GM12891 (cell line): ENCODE results near the gene KCNIP4.

ENCODE experiments used
- DNase-seq: peaks from one replicate; pipeline ENCODE4 v3.0.0; 2011; ENCODE audit warnings: low spot score; ENCODE audit not compliant: insufficient read length
- FAIRE-seq: peaks from 2 replicates; lab custom pipeline; 2011; peaks lifted over from hg19 to GRCh38; lab: Jason Lieb, UNC
- PAX5 ChIP-seq: IDR thresholded peaks from 2 replicates; pipeline ENCODE4 v1.6.1; 2011; ENCODE audit warnings: low read length, moderate library complexity, mild to moderate bottlenecking; ENCODE audit not compliant: insufficient read depth, severe bottlenecking
- POLR2A ChIP-seq: IDR thresholded peaks from 2 replicates; pipeline ENCODE4 v1.6.1; 2011; ENCODE audit warnings: low read depth, low read length, control low read depth
- POLR2AphosphoS5 ChIP-seq: IDR thresholded peaks from 2 replicates; pipeline ENCODE4 v1.6.1; 2011; ENCODE audit warnings: low read depth, low read length, control low read depth
- POU2F2 ChIP-seq: IDR thresholded peaks from 2 replicates; pipeline ENCODE4 v1.6.1; 2011; ENCODE audit warnings: low read depth, mild to moderate bottlenecking, control low read depth, low read length, moderate library complexity
- SPI1 ChIP-seq: IDR thresholded peaks from 2 replicates; pipeline ENCODE4 v1.6.1; 2011; ENCODE audit warnings: low read depth, low read length, control low read depth
- TAF1 ChIP-seq: IDR thresholded peaks from 2 replicates; pipeline ENCODE4 v1.6.1; 2011; ENCODE audit warnings: low read depth, low read length, control low read depth

The KCNIP4 gene

GRCh38 chr4:20960291-20960690 is 988.3 kb downstream of the KCNIP4 start:
- FAIRE-seq = no peak
- no peak for TF ChIP-seq TAF1
- TF ChIP-seq POU2F2 = no peak
- no peak for TF ChIP-seq PAX5
- TF ChIP-seq POLR2A = no peak
- no peak for TF ChIP-seq SPI1
- TF ChIP-seq POLR2AphosphoS5 = no peak
- no peak for DNase-seq

GRCh38 chr4:20954541-20954940 is 994.0 kb downstream of the KCNIP4 start:
- FAIRE-seq (no peak), DNase-seq (no peak)

GRCh38 chr4:20944961-20945360 is 1003.6 kb downstream of the KCNIP4 start:
- TF ChIP-seq SPI1 = no peak
- TF ChIP-seq POLR2AphosphoS5 = no peak
- TF ChIP-seq PAX5 = no peak
- TF ChIP-seq POU2F2 = no peak
- no peak for TF ChIP-seq POLR2A
- no peak for FAIRE-seq
- no peak for DNase-seq

More at GRCh38 chr4:20954541-20954940, 994.0 kb downstream of the KCNIP4 start:
- TF ChIP-seq POLR2AphosphoS5 (no peak), SPI1 (no peak), POU2F2 (no peak), POLR2A (no peak), TAF1 (no peak), PAX5 (no peak)

DNA sequence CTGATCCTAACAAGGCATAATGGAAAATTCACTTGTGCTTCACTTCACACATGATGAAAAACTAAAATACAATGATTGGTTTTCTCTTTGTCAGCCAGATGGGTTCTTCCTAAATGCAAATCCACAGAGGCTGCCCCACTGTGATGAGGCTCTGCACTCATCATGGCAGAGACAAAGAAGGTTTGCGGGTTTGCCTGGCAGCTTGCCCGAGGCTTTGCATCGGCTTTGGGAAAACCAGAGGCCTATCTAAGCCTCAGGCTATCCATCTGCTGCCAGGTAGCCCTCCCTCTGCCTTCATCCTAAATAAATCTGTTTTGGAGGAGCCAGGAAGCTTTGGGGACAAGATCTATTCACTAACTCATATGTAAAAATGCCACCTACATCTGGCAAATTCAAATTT is 1004.1 kb downstream of the KCNIP4 start:
- TF ChIP-seq POU2F2 = no peak
- no peak for TF ChIP-seq POLR2A
- TF ChIP-seq PAX5 = no peak
- no peak for TF ChIP-seq SPI1
- no peak for TF ChIP-seq POLR2AphosphoS5
- TF ChIP-seq TAF1 = no peak

GRCh38 chr4:20938204-20938603 is 1010.4 kb downstream of the KCNIP4 start:
- TF ChIP-seq TAF1 (no peak), POU2F2 (no peak), POLR2AphosphoS5 (no peak)
- no peak for FAIRE-seq
- no peak for DNase-seq

More for the DNA sequence above, 1004.1 kb downstream of the KCNIP4 start:
- FAIRE-seq (no peak), DNase-seq (no peak)

GRCh38 chr4:20926529-20926928 is 1022.0 kb downstream of the KCNIP4 start:
- FAIRE-seq (no peak), DNase-seq (no peak)
- TF ChIP-seq SPI1 = no peak
- no peak for TF ChIP-seq POLR2AphosphoS5
- no peak for TF ChIP-seq PAX5
- TF ChIP-seq POU2F2 = no peak
- no peak for TF ChIP-seq TAF1

DNA sequence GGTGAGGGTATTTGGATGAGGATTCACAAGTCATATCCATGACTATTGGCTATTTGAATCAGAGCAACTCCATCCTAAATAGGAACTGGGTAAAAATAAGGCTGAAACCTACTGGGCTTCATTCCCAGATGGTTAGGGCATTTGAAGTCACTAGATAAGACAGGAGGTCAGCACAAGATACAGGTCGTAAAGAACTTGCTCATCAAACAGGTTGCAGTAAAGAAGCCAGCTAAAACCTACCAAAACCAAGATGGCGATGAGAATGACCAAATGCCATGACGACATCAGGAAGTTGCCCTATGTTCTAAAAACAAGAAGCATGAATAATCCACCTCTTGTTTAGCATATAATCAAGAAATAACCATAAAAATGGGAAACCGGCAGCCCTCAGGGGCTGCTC is 1023.4 kb downstream of the KCNIP4 start:
- FAIRE-seq = no peak

GRCh38 chr4:20922962-20923361 is 1025.6 kb downstream of the KCNIP4 start:
- TF ChIP-seq SPI1 (no peak), POLR2A (no peak), POU2F2 (no peak), TAF1 (no peak), POLR2AphosphoS5 (no peak), PAX5 (no peak)
- FAIRE-seq = no peak
- DNase-seq = no peak

More for the DNA sequence above, 1023.4 kb downstream of the KCNIP4 start:
- DNase-seq = no peak
- no peak for TF ChIP-seq POU2F2
- TF ChIP-seq POLR2A = no peak

DNA sequence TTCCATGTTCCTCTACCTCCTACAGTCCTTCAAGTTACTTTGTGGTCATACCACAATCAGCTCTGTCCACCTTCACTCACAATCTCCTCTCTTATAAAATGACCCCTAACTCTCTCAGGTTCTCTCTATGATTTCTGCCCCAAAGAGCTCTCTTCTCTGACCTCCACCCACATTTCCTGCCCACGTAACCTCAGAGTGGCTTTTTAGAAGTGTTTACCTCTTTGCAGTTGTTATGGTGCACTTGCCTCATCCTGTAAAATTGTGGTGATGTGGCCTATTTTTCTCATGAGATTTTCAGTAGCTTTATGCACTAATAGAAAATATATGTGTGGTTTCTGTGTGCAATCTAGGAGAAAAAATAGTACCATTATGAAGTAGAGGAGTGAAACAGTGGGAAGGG is 1032.5 kb downstream of the KCNIP4 start:
- TF ChIP-seq SPI1 = no peak
- no peak for TF ChIP-seq PAX5
- no peak for TF ChIP-seq POLR2AphosphoS5
- TF ChIP-seq POLR2A = no peak
- no peak for TF ChIP-seq TAF1
- no peak for TF ChIP-seq POU2F2
- no peak for FAIRE-seq
- DNase-seq = no peak

- FAIRE-seq (no peak), DNase-seq (no peak)
- TF ChIP-seq POLR2A (no peak), POU2F2 (no peak), SPI1 (no peak), POLR2AphosphoS5 (no peak), PAX5 (no peak), TAF1 (no peak)
These were observed 1043.6 kb downstream of the KCNIP4 start for GRCh38 chr4:20904966-20905365.

- TF ChIP-seq SPI1 (no peak), POU2F2 (no peak), PAX5 (no peak), POLR2A (no peak), TAF1 (no peak), POLR2AphosphoS5 (no peak)
- DNase-seq = no peak
- FAIRE-seq = no peak
These were observed 1046.7 kb downstream of the KCNIP4 start for GRCh38 chr4:20901851-20902250.
